Nephron (organoid): Measurements from ENCODE around the gene SMOC1.

Experiments used
- H3K27ac Mint-ChIP-seq, 3 experiments: 2 replicates each; pipeline ENCODE4 v1.8.0; 2020; ENCODE audit warnings: mixed read lengths in 3 of 3, mild to moderate bottlenecking in 2 of 3, moderate library complexity in 1 of 3
- H3K27me3 Mint-ChIP-seq: 2 replicates; pipeline ENCODE4 v1.8.0; 2021; ENCODE audit warnings: low read depth, mild to moderate bottlenecking, moderate library complexity, mixed read lengths
- H3K36me3 Mint-ChIP-seq: 2 replicates; pipeline ENCODE4 v1.8.0; 2020; ENCODE audit warnings: low read depth, mixed read lengths
- H3K4me1 Mint-ChIP-seq: 2 replicates; pipeline ENCODE4 v1.8.0; 2020; ENCODE audit warnings: mixed read lengths
- H3K4me3 Mint-ChIP-seq, 3 experiments: 2 replicates each; pipeline ENCODE4 v1.8.0; 2020; ENCODE audit warnings: mild to moderate bottlenecking in 3 of 3, mixed read lengths in 3 of 3, moderate library complexity in 2 of 3
- H3K9me3 Mint-ChIP-seq: 2 replicates; pipeline ENCODE4 v1.8.0; 2020; ENCODE audit warnings: mixed read lengths
- CTCF ChIP-seq, 3 experiments: fragments of 200-600 bp; sonication (generic); IDR thresholded peaks; one replicate each; pipeline ENCODE4 v1.5.0; 2021; ENCODE audit warnings: antibody characterized with exemption in 3 of 3; ENCODE audit not compliant: unreplicated experiment in 3 of 3

Gene SMOC1

GRCh38 chr14:69859591-69859990 lies 19.6 kb upstream of the SMOC1 start:
- no peak overlapping the region for H3K27ac Mint-ChIP-seq
- peaks cover 9% of the 10 kb centered on the region for H3K4me1 Mint-ChIP-seq
- H3K9me3 Mint-ChIP-seq = peaks cover 8% of the 10 kb centered on the region
- H3K27me3 Mint-ChIP-seq = peaks cover 27% of the 10 kb centered on the region
- no peaks in the 10 kb centered on the region for H3K36me3 Mint-ChIP-seq
- no peak for TF ChIP-seq CTCF (IDR thresholded peaks at IDR 0.05; ENCODE audit: unreplicated experiment in 3 of 3)
- no peak overlapping the region for H3K4me3 Mint-ChIP-seq

- Mint-ChIP-seq H3K36me3 (no peaks in the 10 kb centered on the region), H3K4me1 (peaks cover 4% of the 10 kb centered on the region), H3K27me3 (peaks cover 27% of the 10 kb centered on the region), H3K4me3 (no peak overlapping the region), H3K9me3 (peaks cover 12% of the 10 kb centered on the region), H3K27ac (no peak overlapping the region)
- no peak for TF ChIP-seq CTCF (IDR thresholded peaks at IDR 0.05; ENCODE audit: unreplicated experiment in 3 of 3)
Measured at GRCh38 chr14:69860221-69860620, 19.0 kb upstream of the SMOC1 start.

GRCh38 chr14:69861025-69861569 lies 18.1 kb upstream of the SMOC1 start:
- no peak for TF ChIP-seq CTCF (IDR thresholded peaks at IDR 0.05; ENCODE audit: unreplicated experiment in 3 of 3)
- H3K4me1 Mint-ChIP-seq = no peaks in the 10 kb centered on the region
- peaks cover 12% of the 10 kb centered on the region for H3K9me3 Mint-ChIP-seq
- no peaks in the 10 kb centered on the region for H3K36me3 Mint-ChIP-seq
- H3K4me3 Mint-ChIP-seq = no peak overlapping the region
- H3K27ac Mint-ChIP-seq = no peak overlapping the region
- H3K27me3 Mint-ChIP-seq = peaks cover 28% of the 10 kb centered on the region

- no peak overlapping the region for H3K4me3 Mint-ChIP-seq
- TF ChIP-seq CTCF (IDR thresholded peaks at IDR 0.05; ENCODE audit: unreplicated experiment in 3 of 3) = no peak
- H3K36me3 Mint-ChIP-seq = no peaks in the 10 kb centered on the region
- H3K9me3 Mint-ChIP-seq = peaks cover 12% of the 10 kb centered on the region
- peaks cover 23% of the 10 kb centered on the region for H3K27me3 Mint-ChIP-seq
- H3K4me1 Mint-ChIP-seq = no peaks in the 10 kb centered on the region
- H3K27ac Mint-ChIP-seq = no peak overlapping the region
Measured at GRCh38 chr14:69863083-69863482, 16.1 kb upstream of the SMOC1 start.

GRCh38 chr14:69865701-69866365 lies 13.4 kb upstream of the SMOC1 start:
- no peak overlapping the region for H3K4me3 Mint-ChIP-seq
- H3K27me3 Mint-ChIP-seq = peaks cover 9% of the 10 kb centered on the region
- H3K4me1 Mint-ChIP-seq = no peaks in the 10 kb centered on the region
- no peak for TF ChIP-seq CTCF (IDR thresholded peaks at IDR 0.05; ENCODE audit: unreplicated experiment in 3 of 3)
- no peaks in the 10 kb centered on the region for H3K36me3 Mint-ChIP-seq
- no peak overlapping the region for H3K27ac Mint-ChIP-seq
- peaks cover 16% of the 10 kb centered on the region for H3K9me3 Mint-ChIP-seq
